22Rv1 (cell line): ENCODE results near the gene RNF126.

Experiments
- CTCF ChIP-seq: fragments of 450-650 bp; IDR thresholded peaks from 2 replicates; pipeline ENCODE4 v1.5.1; 2017; ENCODE audit warnings: mild to moderate bottlenecking
- ZFX ChIP-seq: fragments of 450-650 bp; IDR thresholded peaks from 2 replicates; pipeline ENCODE4 v1.6.1; 2017; ENCODE audit warnings: antibody characterized with exemption, borderline replicate concordance

DNA sequence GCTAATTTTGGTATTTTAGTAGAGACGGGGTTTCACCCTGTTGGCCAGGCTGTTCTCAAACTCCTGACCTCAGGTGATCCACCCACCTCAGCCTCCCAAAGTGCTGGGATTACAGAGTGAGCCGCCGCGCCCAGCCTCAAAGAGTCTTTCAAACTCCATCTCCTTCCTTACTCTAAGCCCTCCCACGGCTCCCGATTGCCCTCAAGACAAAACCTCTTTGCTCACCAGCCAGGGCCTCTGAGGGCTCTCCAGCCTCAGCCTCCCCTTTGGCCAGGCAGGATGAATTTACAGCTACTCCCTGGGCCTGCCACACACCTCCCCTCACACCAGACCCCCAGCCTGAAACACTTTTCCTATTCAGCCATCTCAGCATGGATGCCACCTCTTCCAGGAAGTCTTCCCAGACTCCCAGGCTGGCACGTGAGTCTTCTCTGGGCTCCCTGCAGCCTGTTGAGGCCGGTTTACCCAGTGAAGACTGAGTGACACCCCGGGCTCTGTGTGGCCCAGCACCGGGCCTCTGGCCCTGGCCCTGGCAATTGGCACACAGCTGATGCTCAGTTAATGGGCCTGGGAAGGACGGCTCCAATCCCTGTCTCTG, 24.7 kb upstream of the RNF126 start:
- no peak for TF ChIP-seq CTCF
- TF ChIP-seq ZFX = no peak
